ENCODE measurements around the gene PCP4L1.

GRCh38 chr1:161299347-161299746, 40.8 kb downstream of the PCP4L1 start:
- TF ChIP-seq CTCF (IDR thresholded peaks at IDR 0.05) (no peak), POLR2A (IDR thresholded peaks at IDR 0.05) (no peak)
